Limb (tissue), 2 donors: ENCODE measurements around the gene MVD.

Experiments used
- DNase-seq, 2 donors: peaks; one replicate each; pipeline ENCODE4 v3.0.0-alpha.2; 2016; ENCODE audit errors: extremely low spot score in 2 of 2

Gene MVD

GRCh38 chr16:88662843-88663606 lies at the start of gene MVD:
Gene MVD, minus strand, starts transcription at chr16:88663091. Its CDS starts 11 bp downstream, at chr16:88663080.
- DNase-seq = peak; percentile 98

DNA sequence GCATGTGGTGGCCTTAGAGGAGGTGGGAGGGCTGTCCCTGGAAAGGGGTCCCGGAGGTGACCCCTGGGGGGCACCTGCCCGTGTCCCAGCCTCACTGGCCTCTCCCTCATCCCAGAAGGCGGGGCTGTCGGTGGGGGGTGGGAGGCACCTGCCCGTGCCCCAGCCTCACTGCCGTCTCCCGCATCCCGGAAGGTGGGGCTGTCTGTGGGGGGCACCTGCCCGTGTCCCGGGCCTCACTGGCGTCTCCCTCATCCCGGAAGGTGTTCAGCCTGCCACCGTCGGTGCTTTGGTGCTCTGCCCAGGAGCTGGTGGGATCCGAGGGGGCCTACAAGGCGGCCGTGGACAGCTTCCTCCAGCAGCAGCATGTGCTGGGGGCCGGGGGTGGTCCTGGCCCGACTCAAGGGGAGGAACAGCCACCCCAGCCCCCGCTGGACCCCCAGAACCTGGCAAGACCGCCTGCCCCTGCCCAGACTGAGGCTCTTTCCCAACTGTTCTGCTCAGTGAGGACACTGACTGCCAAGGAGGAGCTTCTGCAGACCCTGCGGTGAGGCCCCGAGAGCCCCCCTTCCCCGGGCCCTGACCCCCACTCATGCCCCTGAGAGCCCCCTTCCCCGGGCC lies 49.6 kb upstream of the MVD start:
- no peak for DNase-seq

- no peak for DNase-seq
Observed at GRCh38 chr16:88711750-88712340, 49.0 kb upstream of the MVD start.

DNA sequence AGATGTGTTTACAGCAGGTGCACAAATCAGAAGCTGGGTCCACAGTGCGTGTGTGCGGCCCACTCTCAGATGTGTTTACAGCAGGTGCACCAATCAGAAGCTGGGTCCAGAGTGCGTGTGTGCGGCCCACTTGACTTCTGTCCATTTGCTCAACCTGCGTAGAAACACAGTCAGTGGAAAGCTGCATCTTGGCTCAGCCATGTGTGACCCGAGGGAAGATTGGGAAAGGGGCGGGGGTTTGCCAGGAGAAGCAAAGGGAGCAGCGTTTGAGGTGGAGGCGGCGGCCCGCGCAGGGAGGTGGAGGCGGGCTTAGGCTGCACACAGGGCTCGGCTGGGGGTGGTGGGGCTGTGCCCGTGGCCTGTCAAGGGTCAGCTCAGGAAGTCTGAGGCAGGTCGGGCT lies 47.7 kb upstream of the MVD start:
- no peak for DNase-seq

DNA sequence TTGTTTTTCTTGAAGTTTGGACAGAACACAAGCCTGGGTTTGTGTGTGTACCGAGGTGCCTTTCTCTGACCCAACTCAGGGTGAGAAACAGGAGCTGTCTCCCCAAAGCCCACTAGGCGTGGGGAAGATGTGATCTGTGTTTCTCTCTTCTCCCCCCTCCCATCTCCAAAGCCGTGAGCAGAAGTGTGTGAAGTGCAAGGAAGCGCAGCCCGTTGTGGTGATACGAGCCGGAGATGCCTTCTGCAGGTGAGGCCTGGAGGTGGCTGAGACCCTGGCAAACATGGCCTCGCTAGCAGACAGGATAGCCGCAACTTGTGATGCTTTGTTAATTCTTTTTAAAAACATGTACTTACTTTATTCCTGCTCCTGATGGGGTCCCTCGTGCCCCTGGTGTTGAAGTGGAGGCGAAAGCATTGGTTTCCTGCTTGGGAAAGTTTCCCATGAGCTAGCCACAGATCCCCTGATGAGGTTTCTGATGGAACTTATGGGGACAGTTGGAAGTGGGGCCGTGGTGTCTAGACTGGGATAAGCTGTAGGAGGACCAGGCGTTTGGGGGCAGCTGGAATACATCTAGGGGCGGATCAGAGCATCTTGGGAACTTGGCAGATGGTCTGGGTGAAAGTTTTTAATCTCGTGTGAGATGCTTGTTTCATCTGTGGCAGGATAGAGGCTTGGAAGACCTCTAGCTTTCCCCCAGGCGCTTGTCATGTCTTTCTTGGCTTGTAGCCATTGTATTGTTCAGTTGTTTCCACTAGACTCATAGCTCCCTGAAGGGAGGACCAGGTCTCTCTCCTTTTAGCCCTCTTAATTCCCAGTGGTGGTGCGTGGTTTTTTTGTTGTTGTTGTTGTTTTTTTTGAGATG lies 44.3 kb upstream of the MVD start:
- DNase-seq = no peak

DNA sequence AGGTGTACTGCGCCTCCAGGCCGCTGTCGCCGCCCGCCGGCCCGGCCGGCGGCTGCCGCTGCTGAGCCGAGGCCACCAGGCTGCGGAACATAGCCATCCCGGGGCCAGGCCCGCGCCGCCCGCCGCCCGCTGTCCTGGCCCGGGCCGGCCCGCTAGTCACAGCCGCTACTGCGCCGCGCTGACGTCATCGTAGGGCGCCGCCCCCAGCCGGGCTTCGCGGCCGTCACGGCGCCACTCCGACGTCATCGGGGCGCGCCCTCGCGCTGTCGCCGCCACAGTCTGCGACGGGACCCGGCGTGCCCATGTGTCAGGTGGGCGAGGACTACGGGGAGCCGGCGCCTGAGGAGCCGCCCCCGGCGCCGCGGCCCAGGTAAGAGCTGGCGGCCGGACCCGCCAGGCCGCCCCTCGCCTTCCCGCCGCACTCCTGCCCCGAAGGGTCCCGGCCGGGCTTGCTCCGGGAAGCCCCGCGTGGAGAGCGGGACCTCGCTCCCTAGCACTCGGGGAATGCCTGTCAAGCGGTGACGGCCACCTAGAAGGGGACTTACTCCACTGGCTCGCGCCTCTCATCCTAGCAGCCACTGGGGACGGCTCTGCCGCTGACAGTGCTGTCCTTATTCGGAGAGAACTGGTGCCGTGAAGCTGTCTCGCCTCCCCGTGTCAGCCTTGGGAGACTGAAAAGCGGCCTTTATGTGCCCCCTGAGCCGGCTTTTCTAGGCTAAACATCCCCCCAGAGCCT lies 43.5 kb upstream of the MVD start, which contains the start of the genes CTU2 and RNF166:
Gene CTU2 (plus strand): TSS at position 275 of the 736 bp plus-strand sequence. CDS start 28 bp downstream, at position 303.
Gene RNF166 (minus strand): TSS at position 180 of the 736 bp plus-strand sequence. CDS start 83 bp downstream, at position 97.
- peak; percentile 91 to 94 for DNase-seq

GRCh38 chr16:88705801-88706228 lies 42.9 kb upstream of the MVD start:
- no peak for DNase-seq

- DNase-seq = no peak
Observed at GRCh38 chr16:88705076-88705684, 42.3 kb upstream of the MVD start.

GRCh38 chr16:88703486-88704309 lies 40.8 kb upstream of the MVD start:
- no peak for DNase-seq

DNA sequence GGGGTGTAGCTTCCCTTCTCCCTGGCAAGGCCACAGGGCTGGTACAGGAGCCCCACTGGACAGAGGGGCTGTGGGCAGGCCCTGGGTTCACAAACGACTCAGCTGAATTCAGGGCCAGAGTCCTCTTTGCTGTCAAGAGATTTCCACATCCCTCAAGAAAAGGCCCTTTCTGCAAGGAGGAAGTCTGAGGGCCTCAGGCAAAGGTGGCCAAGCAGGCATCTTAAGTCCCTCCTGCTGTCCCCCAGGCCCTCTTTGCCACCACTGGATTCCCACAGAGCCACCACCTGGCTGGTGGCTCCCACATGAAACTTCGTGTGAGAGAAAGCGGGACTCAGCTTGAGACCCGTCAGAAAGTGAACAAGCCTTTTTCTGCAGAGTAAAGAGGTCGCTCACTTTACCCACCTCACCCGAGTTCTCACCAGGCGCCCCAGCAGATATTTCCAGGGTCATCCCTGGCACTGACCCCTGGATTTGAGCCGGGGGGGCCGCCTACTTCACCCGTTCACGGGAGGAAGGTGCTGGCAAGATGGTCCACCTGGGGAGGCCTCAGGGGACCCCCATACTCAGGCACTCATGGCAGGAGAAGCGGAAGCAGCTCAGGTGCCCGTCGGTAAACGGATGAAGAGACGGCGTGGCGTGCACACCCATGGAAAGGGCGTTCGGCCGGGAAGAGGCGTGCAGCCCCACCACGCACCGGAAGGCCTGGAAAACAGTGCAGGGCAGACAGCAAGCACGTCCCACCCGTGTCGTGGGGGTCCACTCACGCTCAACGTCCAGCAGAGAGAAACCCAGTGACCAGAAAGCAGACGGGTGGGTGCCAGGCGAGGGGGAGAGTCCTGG lies 39.7 kb upstream of the MVD start:
- DNase-seq = no peak

- no peak for DNase-seq
Observed at GRCh38 chr16:88701581-88702370, 38.9 kb upstream of the MVD start.

GRCh38 chr16:88700636-88701482 lies 38.0 kb upstream of the MVD start:
- no peak for DNase-seq

- DNase-seq = no peak
Observed at GRCh38 chr16:88700322-88700635, 37.4 kb upstream of the MVD start.

DNA sequence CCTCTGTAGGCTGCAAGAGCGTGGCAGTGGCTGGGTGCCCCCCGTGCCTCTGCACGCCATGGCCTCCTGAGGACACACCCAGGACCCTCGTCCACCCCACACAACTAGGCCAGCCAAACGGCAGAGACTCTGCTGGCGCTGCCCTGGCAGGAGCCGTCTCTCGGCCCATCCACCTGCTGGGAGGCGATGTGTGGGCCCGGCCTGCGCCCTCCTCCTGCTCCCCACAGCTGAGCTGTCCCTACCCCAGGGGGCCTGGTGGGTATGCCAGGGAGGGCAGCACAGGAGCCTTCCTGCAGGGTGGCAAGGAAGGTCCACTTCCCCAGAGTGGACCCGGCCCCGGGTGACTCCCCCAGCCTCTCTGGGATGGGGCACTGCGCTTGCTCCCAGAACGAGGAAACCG lies 36.3 kb upstream of the MVD start:
- no peak for DNase-seq

GRCh38 chr16:88698646-88699045 lies 35.8 kb upstream of the MVD start:
- DNase-seq = no peak

- DNase-seq = no peak
Observed at GRCh38 chr16:88697831-88698615, 35.1 kb upstream of the MVD start.
